BLaER1 treated with 17β-estradiol and CSF1 and Interleukin-3, amounts not matched to agents 10 nM and 100 nM (cell line): ENCODE results near the gene NKX6-2.

ENCODE experiments used
- H3K27ac ChIP-seq, 11 experiments: shearing (Covaris generic); formaldehyde crosslinking; 2 replicates each; pipeline ENCODE4 v1.8.1; 2022
- H3K27me3 ChIP-seq, 11 experiments: shearing (Covaris generic); formaldehyde crosslinking; 2 replicates each; pipeline ENCODE4 v1.8.1; 2022
- H3K36me3 ChIP-seq, 11 experiments: shearing (Covaris generic); formaldehyde crosslinking; 2 replicates each; pipeline ENCODE4 v1.8.1; 2022
- H3K4me1 ChIP-seq, 10 experiments: shearing (Covaris generic); formaldehyde crosslinking; 2 replicates each; pipeline ENCODE4 v1.8.1; 2022
- H3K4me2 ChIP-seq, 11 experiments: shearing (Covaris generic); formaldehyde crosslinking; 2 replicates each; pipeline ENCODE4 v1.8.1; 2022
- H3K4me3 ChIP-seq, 10 experiments: shearing (Covaris generic); formaldehyde crosslinking; 2 replicates each; pipeline ENCODE4 v1.8.1; 2022
- H3K9ac ChIP-seq, 11 experiments: shearing (Covaris generic); formaldehyde crosslinking; 2 replicates each; pipeline ENCODE4 v1.8.1; 2022
- H3K9me3 ChIP-seq, 11 experiments: shearing (Covaris generic); formaldehyde crosslinking; replicated peaks in 1 of 11; 2 replicates each; pipeline ENCODE4 v1.8.1; 2022
- H4K20me1 ChIP-seq, 11 experiments: shearing (Covaris generic); formaldehyde crosslinking; 2 replicates each; pipeline ENCODE4 v1.8.1; 2022
- Cebpa-rat ChIP-seq, 11 experiments: shearing (Covaris generic); IDR thresholded peaks; 2 replicates each; pipeline ENCODE4 v1.8.1; 2022

NKX6-2 gene

GRCh38 chr10:132814469-132814856 is 28.5 kb upstream of the NKX6-2 start:
- Histone ChIP-seq H3K36me3 (no peaks in the 10 kb centered on the region), H3K27ac (no peak overlapping the region), H3K27me3 (no peaks in the 10 kb centered on the region), H3K9ac (no peak overlapping the region), H3K4me3 (no peak overlapping the region), H3K4me2 (peak overlapping the region in 4 of 11 experiments; percentile 5 to 38 (median 24); a peak in 4 of 22 replicates), H3K4me1 (peaks cover 0 to 33% (median 21%) of the 10 kb centered on the region in 10 experiments; a peak in 12 of 20 replicates), H3K9me3 (peaks cover 4 to 19% (median 11%) of the 10 kb centered on the region in 11 experiments; a peak in 16 of 22 replicates), H4K20me1 (peaks cover 0 to 21% (median 0%) of the 10 kb centered on the region in 11 experiments; a peak in 2 of 22 replicates)
- no peak for TF ChIP-seq Cebpa-rat (IDR thresholded peaks at IDR 0.05)

DNA sequence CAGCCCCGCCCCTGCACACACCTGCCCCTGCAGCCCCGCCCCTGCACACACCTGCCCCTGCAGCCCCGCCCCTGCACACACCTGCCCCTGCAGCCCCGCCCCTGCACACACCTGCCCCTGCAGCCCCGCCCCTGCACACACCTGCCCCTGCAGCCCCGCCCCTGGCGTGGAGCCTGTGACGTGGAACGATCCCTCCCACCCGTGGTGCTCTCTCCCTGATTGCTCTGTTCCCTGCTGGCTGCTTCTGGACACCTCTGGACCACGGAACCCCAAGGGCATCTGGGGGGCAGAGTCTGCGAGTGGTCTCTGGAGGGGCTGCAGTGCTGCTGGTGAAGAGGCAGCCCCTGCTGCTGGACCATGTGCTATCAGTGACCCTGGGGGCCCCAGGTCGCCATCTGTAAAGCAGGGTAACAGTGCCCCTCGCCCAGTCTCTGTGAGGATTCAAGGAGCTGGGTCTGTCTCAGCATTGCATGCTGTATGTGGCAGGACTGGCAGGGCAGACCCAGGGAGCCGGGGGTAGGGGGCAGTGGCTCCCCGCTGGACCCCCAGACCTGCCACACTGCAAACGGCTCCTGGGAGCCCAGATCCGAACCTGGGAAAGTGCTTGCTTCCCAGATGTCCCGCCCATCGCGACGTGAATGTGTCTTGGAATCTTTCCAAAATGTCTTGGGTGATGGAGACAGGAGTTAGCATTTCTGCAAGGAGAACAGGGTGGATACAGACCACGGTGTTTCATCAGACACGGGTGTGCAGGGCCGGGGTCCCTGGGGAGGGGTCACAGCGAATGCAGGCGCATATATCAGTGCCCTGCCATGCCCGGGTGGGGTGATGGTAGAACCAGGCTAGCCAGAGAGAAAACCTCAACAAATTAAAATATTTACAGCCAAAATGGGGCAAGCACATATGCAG is 27.9 kb upstream of the NKX6-2 start:
- peaks cover 0 to 33% (median 21%) of the 10 kb centered on the region in 10 experiments; a peak in 12 of 20 replicates for H3K4me1 ChIP-seq
- no peak overlapping the region for H3K9ac ChIP-seq
- H3K4me3 ChIP-seq: no peak overlapping the region
- no peak overlapping the region for H3K27ac ChIP-seq
- no peaks in the 10 kb centered on the region for H3K36me3 ChIP-seq
- H4K20me1 ChIP-seq: peaks cover 0 to 21% (median 0%) of the 10 kb centered on the region in 11 experiments; a peak in 2 of 22 replicates
- no peaks in the 10 kb centered on the region for H3K27me3 ChIP-seq
- H3K9me3 ChIP-seq: peaks cover 0 to 15% (median 6%) of the 10 kb centered on the region in 11 experiments; a peak in 7 of 22 replicates
- no peak for TF ChIP-seq Cebpa-rat (IDR thresholded peaks at IDR 0.05)
- H3K4me2 ChIP-seq: peak overlapping the region in 3 of 11 experiments; percentile 5 to 38 (median 19); a peak in 3 of 22 replicates

- H3K9me3 ChIP-seq: peaks cover 0 to 11% (median 6%) of the 10 kb centered on the region in 11 experiments; a peak in 7 of 22 replicates
- no peak overlapping the region for H3K4me3 ChIP-seq
- no peaks in the 10 kb centered on the region for H3K36me3 ChIP-seq
- no peak overlapping the region for H3K27ac ChIP-seq
- no peak overlapping the region for H3K4me2 ChIP-seq
- H3K4me1 ChIP-seq: peaks cover 0 to 33% (median 21%) of the 10 kb centered on the region in 10 experiments; a peak in 12 of 20 replicates
- H4K20me1 ChIP-seq: peaks cover 0 to 21% (median 0%) of the 10 kb centered on the region in 11 experiments; a peak in 2 of 22 replicates
- no peak for TF ChIP-seq Cebpa-rat (IDR thresholded peaks at IDR 0.05)
- H3K9ac ChIP-seq: no peak overlapping the region
- H3K27me3 ChIP-seq: no peaks in the 10 kb centered on the region
Measured at GRCh38 chr10:132813001-132813401, 27.1 kb upstream of the NKX6-2 start.

GRCh38 chr10:132812520-132812919 is 26.6 kb upstream of the NKX6-2 start:
- H3K4me3 ChIP-seq: no peak overlapping the region
- peaks cover 0 to 6% (median under 1%) of the 10 kb centered on the region in 11 experiments; a peak in 6 of 22 replicates for H3K9me3 ChIP-seq
- no peaks in the 10 kb centered on the region for H3K36me3 ChIP-seq
- peaks cover 0 to 33% (median 21%) of the 10 kb centered on the region in 10 experiments; a peak in 12 of 20 replicates for H3K4me1 ChIP-seq
- no peak overlapping the region for H3K4me2 ChIP-seq
- no peak overlapping the region for H3K27ac ChIP-seq
- no peaks in the 10 kb centered on the region for H3K27me3 ChIP-seq
- TF ChIP-seq Cebpa-rat (IDR thresholded peaks at IDR 0.05): no peak
- no peak overlapping the region for H3K9ac ChIP-seq
- H4K20me1 ChIP-seq: peaks cover 0 to 21% (median 0%) of the 10 kb centered on the region in 11 experiments; a peak in 2 of 22 replicates

- peaks cover 0 to 4% (median 0%) of the 10 kb centered on the region in 11 experiments; a peak in 2 of 22 replicates for H3K9me3 ChIP-seq
- H3K27me3 ChIP-seq: no peaks in the 10 kb centered on the region
- no peaks in the 10 kb centered on the region for H3K36me3 ChIP-seq
- no peak overlapping the region for H3K9ac ChIP-seq
- H3K4me2 ChIP-seq: no peak overlapping the region
- H3K4me1 ChIP-seq: peaks cover 0 to 33% (median 21%) of the 10 kb centered on the region in 10 experiments; a peak in 12 of 20 replicates
- no peak overlapping the region for H3K27ac ChIP-seq
- peaks cover 0 to 21% (median 0%) of the 10 kb centered on the region in 11 experiments; a peak in 2 of 22 replicates for H4K20me1 ChIP-seq
- no peak for TF ChIP-seq Cebpa-rat (IDR thresholded peaks at IDR 0.05)
- H3K4me3 ChIP-seq: no peak overlapping the region
Measured at GRCh38 chr10:132811891-132812481, 26.0 kb upstream of the NKX6-2 start.

DNA sequence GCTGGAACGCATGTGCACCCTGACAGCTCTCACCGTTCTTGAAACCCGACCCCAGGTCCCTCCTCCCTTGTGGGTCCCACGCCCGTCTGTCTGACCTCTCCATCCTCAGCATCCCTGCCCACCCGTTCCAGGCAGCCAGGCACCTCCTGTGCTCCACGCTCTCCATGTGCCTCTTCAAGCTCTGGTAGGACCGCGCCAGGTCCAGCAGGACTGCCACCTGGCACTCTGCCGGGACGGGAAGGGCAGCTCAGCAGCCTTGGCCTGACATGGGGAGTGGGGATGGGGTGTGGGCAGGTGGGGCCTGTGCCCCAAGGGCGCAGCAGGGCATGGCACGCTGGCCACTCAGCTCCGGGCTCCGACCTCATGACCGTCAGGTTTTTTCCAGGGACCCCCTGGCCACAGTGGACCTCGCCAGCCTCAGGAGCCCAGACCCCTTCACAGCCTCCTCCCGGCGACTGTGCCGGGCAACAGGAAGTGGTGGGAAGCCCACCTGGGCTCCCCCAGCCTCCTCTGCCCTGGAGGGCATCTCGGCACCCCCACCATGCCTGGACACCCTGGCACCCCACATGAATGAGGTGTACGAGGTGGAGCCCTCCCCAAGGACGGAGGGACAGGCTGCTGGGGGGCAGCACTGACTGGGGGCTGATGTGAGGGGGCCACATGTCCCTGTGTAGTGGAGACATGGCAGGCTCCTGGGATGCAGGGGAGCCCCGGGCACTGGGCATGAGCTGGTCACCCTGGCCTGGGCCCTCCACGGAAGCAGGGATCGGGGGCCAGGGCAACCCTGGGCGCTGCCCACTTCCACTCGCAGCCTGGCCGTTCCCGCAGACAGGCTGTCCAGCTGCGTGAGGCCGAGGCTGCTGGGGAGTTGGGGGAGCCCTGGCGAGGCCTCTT is 25.1 kb upstream of the NKX6-2 start:
- H3K9ac ChIP-seq: no peak overlapping the region
- H3K4me2 ChIP-seq: no peak overlapping the region
- peaks cover 0 to 21% (median 0%) of the 10 kb centered on the region in 11 experiments; a peak in 2 of 22 replicates for H4K20me1 ChIP-seq
- H3K4me3 ChIP-seq: no peak overlapping the region
- H3K27me3 ChIP-seq: no peaks in the 10 kb centered on the region
- peaks cover 0 to 33% (median 20%) of the 10 kb centered on the region in 10 experiments; a peak in 13 of 20 replicates for H3K4me1 ChIP-seq
- H3K36me3 ChIP-seq: no peaks in the 10 kb centered on the region
- H3K9me3 ChIP-seq: no peaks in the 10 kb centered on the region
- TF ChIP-seq Cebpa-rat (IDR thresholded peaks at IDR 0.05): no peak
- no peak overlapping the region for H3K27ac ChIP-seq

GRCh38 chr10:132810141-132810806 is 24.3 kb upstream of the NKX6-2 start:
- Histone ChIP-seq H3K36me3 (no peaks in the 10 kb centered on the region), H3K4me3 (no peak overlapping the region), H3K4me2 (no peak overlapping the region), H3K9me3 (no peaks in the 10 kb centered on the region), H3K27ac (no peak overlapping the region), H3K4me1 (peaks cover 0 to 33% (median 20%) of the 10 kb centered on the region in 10 experiments; a peak in 15 of 20 replicates), H3K9ac (no peak overlapping the region), H3K27me3 (no peaks in the 10 kb centered on the region), H4K20me1 (peaks cover 0 to 21% (median 0%) of the 10 kb centered on the region in 11 experiments; a peak in 2 of 22 replicates)
- TF ChIP-seq Cebpa-rat (IDR thresholded peaks at IDR 0.05): no peak
